HepG2 (cell line): ENCODE data around the gene DEDD2. TPM values are rescaled to one million over a fixed set of nuclear protein-coding genes. Genes with fewer than 3 reads are reported as not detected.

Experiments used
- AFF4 ChIP-seq: sonication (generic); formaldehyde crosslinking; IDR thresholded peaks from 2 replicates; pipeline ENCODE4 v1.4.0; 2020; ENCODE audit warnings: missing genetic modification reagents
- CREB1 ChIP-seq, 2 experiments: fragments of 450-650 bp in 1 of 2; IDR thresholded peaks; 2 replicates each; pipeline ENCODE4 v1.6.1; 2016 to 2017; ENCODE audit warnings: control low read depth in 1 of 2, mild to moderate bottlenecking in 1 of 2, missing compliant biosample characterization in 1 of 2, missing genetic modification characterization in 1 of 2
- CSRNP2 ChIP-seq: sonication (generic); formaldehyde crosslinking; conservative IDR thresholded peaks from 2 replicates; pipeline ENCODE4 v1.8.0; 2022; ENCODE audit warnings: low read depth, missing genetic modification reagents
- GLMP ChIP-seq: sonication (generic); formaldehyde crosslinking; IDR thresholded peaks from 2 replicates; pipeline ENCODE4 v1.9.0; 2021; ENCODE audit warnings: missing genetic modification reagents, mild to moderate bottlenecking, borderline replicate concordance
- HMGA1 ChIP-seq: sonication (generic); formaldehyde crosslinking; conservative IDR thresholded peaks from 2 replicates; pipeline ENCODE4 v1.4.0; 2020; ENCODE audit warnings: missing genetic modification reagents
- HNF4A ChIP-seq: sonication (generic); formaldehyde crosslinking; IDR thresholded peaks from 2 replicates; pipeline ENCODE4 v1.4.0; 2020; ENCODE audit warnings: missing genetic modification reagents
- HOXA5 ChIP-seq: sonication (generic); formaldehyde crosslinking; IDR thresholded peaks from 2 replicates; pipeline ENCODE4 v1.4.0; 2020; ENCODE audit warnings: missing genetic modification reagents
- KLF11 ChIP-seq: IDR thresholded peaks from 2 replicates; pipeline ENCODE4 v1.6.1; 2016; ENCODE audit warnings: missing compliant biosample characterization
- KLF13 ChIP-seq: sonication (generic); formaldehyde crosslinking; IDR thresholded peaks from 2 replicates; pipeline ENCODE4 v1.4.0; 2020; ENCODE audit warnings: mild to moderate bottlenecking, missing genetic modification reagents
- PHB2 ChIP-seq: fragments of 450-650 bp; IDR thresholded peaks from 2 replicates; pipeline ENCODE4 v1.6.1; 2018; ENCODE audit not compliant: partially characterized antibody
- POLR2G ChIP-seq: fragments of 200-400 bp; formaldehyde crosslinking; IDR thresholded peaks from 2 replicates; pipeline ENCODE4 v1.6.1; 2018; ENCODE audit warnings: mild to moderate bottlenecking, low read depth, low read length, moderate library complexity
- RBAK ChIP-seq: sonication (generic); formaldehyde crosslinking; IDR thresholded peaks from 2 replicates; pipeline ENCODE4 v1.5.1; 2020; ENCODE audit warnings: mild to moderate bottlenecking, missing genetic modification reagents
- RFX3 ChIP-seq: IDR thresholded peaks from 2 replicates; pipeline ENCODE4 v1.6.1; 2016; ENCODE audit warnings: missing biosample characterization, missing genetic modification reagents
- SMAD1 ChIP-seq: sonication (generic); formaldehyde crosslinking; IDR thresholded peaks from 2 replicates; pipeline ENCODE4 v1.4.0; 2020; ENCODE audit warnings: missing genetic modification reagents, low read depth, mild to moderate bottlenecking, borderline replicate concordance
- XBP1 ChIP-seq: sonication (generic); formaldehyde crosslinking; IDR thresholded peaks from 2 replicates; pipeline ENCODE4 v1.5.0; 2020; ENCODE audit warnings: missing genetic modification reagents
- ZBTB8A ChIP-seq: sonication (generic); formaldehyde crosslinking; IDR thresholded peaks from 2 replicates; pipeline ENCODE4 v1.4.0; 2020; ENCODE audit warnings: mild to moderate bottlenecking, low read depth, missing genetic modification reagents, borderline replicate concordance
- ZNF280D ChIP-seq: sonication (generic); formaldehyde crosslinking; IDR thresholded peaks from 2 replicates; pipeline ENCODE4 v1.5.1; 2020; ENCODE audit warnings: mild to moderate bottlenecking, missing genetic modification reagents
- ZNF326 ChIP-seq: sonication (generic); formaldehyde crosslinking; IDR thresholded peaks from 2 replicates; pipeline ENCODE4 v1.4.0; 2020; ENCODE audit warnings: missing genetic modification reagents, borderline replicate concordance
- ZNF776 ChIP-seq: sonication (generic); formaldehyde crosslinking; IDR thresholded peaks from 2 replicates; pipeline ENCODE4 v1.4.0; 2020; ENCODE audit warnings: mild to moderate bottlenecking, missing genetic modification reagents
- polyA plus RNA-seq, 8 experiments: library from polyadenylated mRNA; depleted of rRNA in 3 of 8; stranded (reverse) in 7 of 8; unstranded in 1 of 8; fragments of >200 nt; fragmentation: Illumina TruSeq in 4 of 8; extraction: Trizol in 4 of 8; gene quantifications; 2 replicates each; pipeline versions ENCODE4 v1.2.1 to v1.2.3, GENCODE V29; 2011 to 2016; ENCODE audit warnings: low read depth in 4 of 8, missing spikeins in 1 of 8, mixed read lengths in 1 of 8; ENCODE audit not compliant: insufficient read depth in 1 of 8
- total RNA-seq, 5 experiments: library from RNA; depleted of rRNA; stranded (reverse); fragments of >200 nt; fragmentation: Illumina TruSeq; extraction: Trizol; gene quantifications; 2 replicates each; pipeline ENCODE4 v1.2.3, GENCODE V29; 2016; ENCODE audit warnings: low read depth in 1 of 5

DEDD2 gene
- total and polyA plus RNA-seq, 2 of the 13 experiments (the other 11 are each of a cell fraction or from before 2014, with no cell fraction given) = 19.2 to 24.7 TPM

GRCh38 chr19:42219812-42220750, 2.6 kb upstream of the DEDD2 start, which contains the start of gene ZNF526 (continued):
- TF ChIP-seq GLMP (CRISPR knock-in tag) (no peak), CREB1 (IDR thresholded peaks at IDR 0.05) (peak; percentile 74), CREB1 (CRISPR knock-in tag; IDR thresholded peaks at IDR 0.05) (peak; percentile 79), CSRNP2 (CRISPR knock-in tag) (no peak), PHB2 (no peak), SMAD1 (peak; percentile 62; the same call in 1 of the 2 replicates), HOXA5 (peak; percentile 72; the same call in 1 of the 2 replicates), ZBTB8A (CRISPR knock-in tag) (no peak), ZNF326 (CRISPR knock-in tag) (no peak), POLR2G (peak; percentile 94), AFF4 (CRISPR knock-in tag) (no peak), HNF4A (CRISPR knock-in tag) (no peak; the same call in 1 of the 2 replicates), HMGA1 (no peak), RFX3 (0 out of 2 replicates have a peak, but pooled peaks have one; percentile 14), ZNF776 (CRISPR knock-in tag) (no peak), ZNF280D (no peak), KLF11 (CRISPR knock-in tag) (0 out of 2 replicates have a peak, but pooled peaks have one; percentile 52), KLF13 (CRISPR knock-in tag) (no peak), RBAK (CRISPR knock-in tag) (no peak), XBP1 (CRISPR knock-in tag) (no peak)
